H9 (cell line): ENCODE data around the gene PMP22. TPM values are rescaled to one million over a fixed set of nuclear protein-coding genes. Genes with fewer than 3 reads are reported as not detected.

Source experiments
- DNase-seq: peaks from one replicate; pipeline ENCODE4 v3.0.0-alpha.2; 2017
- H2AFZ ChIP-seq: one replicate; pipeline ENCODE4 v1.6.1; 2013; ENCODE audit warnings: mild to moderate bottlenecking, low read length, control low read depth, moderate library complexity
- H2AK5ac ChIP-seq: 2 replicates; pipeline ENCODE4 v1.6.1; 2013; ENCODE audit warnings: low read length, control low read depth, mixed read lengths; ENCODE audit not compliant: insufficient read length
- H2BK120ac ChIP-seq: one replicate; pipeline ENCODE4 v1.6.1; 2013; ENCODE audit warnings: low read depth, mild to moderate bottlenecking, low read length, control low read depth, inconsistent platforms; ENCODE audit not compliant: poor library complexity, severe bottlenecking
- H2BK12ac ChIP-seq: 2 replicates; pipeline ENCODE4 v1.6.1; 2013; ENCODE audit warnings: low read length, control low read depth, mixed read lengths, low read depth; ENCODE audit not compliant: insufficient read length
- H2BK15ac ChIP-seq: 2 replicates; pipeline ENCODE4 v1.6.1; 2013; ENCODE audit warnings: low read depth, low read length, control low read depth
- H2BK20ac ChIP-seq: one replicate; pipeline ENCODE4 v1.6.1; 2013; ENCODE audit warnings: low read depth, mild to moderate bottlenecking, low read length, control low read depth, inconsistent platforms; ENCODE audit not compliant: poor library complexity, severe bottlenecking
- H2BK5ac ChIP-seq: 2 replicates; pipeline ENCODE4 v1.6.1; 2013; ENCODE audit warnings: low read length, control low read depth, mixed read lengths; ENCODE audit not compliant: insufficient read length
- H3K14ac ChIP-seq: 2 replicates; pipeline ENCODE4 v1.6.1; 2013; ENCODE audit warnings: low read length, control low read depth; ENCODE audit not compliant: insufficient read depth
- H3K18ac ChIP-seq: 2 replicates; pipeline ENCODE4 v1.6.1; 2013; ENCODE audit warnings: low read depth, mild to moderate bottlenecking, mixed read lengths, low read length, control low read depth; ENCODE audit not compliant: insufficient read length
- H3K23ac ChIP-seq: 2 replicates; pipeline ENCODE4 v1.6.1; 2013; ENCODE audit warnings: low read length, control low read depth, mixed read lengths, low read depth; ENCODE audit not compliant: insufficient read length
- H3K23me2 ChIP-seq: 2 replicates; pipeline ENCODE4 v1.6.1; 2013; ENCODE audit warnings: low read depth, mild to moderate bottlenecking, mixed read lengths, low read length, control low read depth; ENCODE audit not compliant: insufficient read length, poor library complexity, severe bottlenecking
- H3K27ac ChIP-seq: 2 replicates; pipeline ENCODE4 v1.5.1; 2013; ENCODE audit warnings: low read length, control low read depth, mixed read lengths, low read depth; ENCODE audit not compliant: insufficient read length
- H3K27me3 ChIP-seq: 2 replicates; pipeline ENCODE4 v1.6.1; 2013; ENCODE audit warnings: low read length, control low read depth, inconsistent platforms; ENCODE audit not compliant: insufficient read depth
- H3K4ac ChIP-seq: 2 replicates; pipeline ENCODE4 v1.6.1; 2013; ENCODE audit warnings: low read depth, mild to moderate bottlenecking, control low read depth, inconsistent platforms, low read length, moderate library complexity
- H3K4me1 ChIP-seq: 2 replicates; pipeline ENCODE4 v1.6.1; 2013; ENCODE audit warnings: low read length, control low read depth, inconsistent platforms; ENCODE audit not compliant: insufficient read depth
- H3K4me2 ChIP-seq: 2 replicates; pipeline ENCODE4 v1.6.1; 2013; ENCODE audit warnings: low read length, control low read depth, mixed read lengths; ENCODE audit not compliant: insufficient read length, insufficient read depth
- H3K56ac ChIP-seq: 2 replicates; pipeline ENCODE4 v1.6.1; 2013; ENCODE audit warnings: low read depth, mild to moderate bottlenecking, mixed read lengths, low read length, control low read depth; ENCODE audit not compliant: insufficient read length
- H3K79me1 ChIP-seq: 2 replicates; pipeline ENCODE4 v1.6.1; 2013; ENCODE audit warnings: low read depth, mild to moderate bottlenecking, moderate library complexity, low read length, control low read depth, inconsistent platforms; ENCODE audit not compliant: insufficient read depth, poor library complexity, severe bottlenecking
- H3K79me2 ChIP-seq: 2 replicates; pipeline ENCODE4 v1.6.1; 2013; ENCODE audit warnings: low read length, control low read depth, inconsistent platforms; ENCODE audit not compliant: insufficient read depth
- H3K9ac ChIP-seq: 2 replicates; pipeline ENCODE4 v1.6.1; 2013; ENCODE audit warnings: low read length, control low read depth, mixed read lengths; ENCODE audit not compliant: insufficient read length; ENCODE audit errors: extremely low read depth
- H3K9me3 ChIP-seq: one replicate; pipeline ENCODE4 v1.6.1; 2013; ENCODE audit warnings: low read depth, low read length, inconsistent platforms; ENCODE audit not compliant: control insufficient read depth
- H3T11ph ChIP-seq: one replicate; pipeline ENCODE4 v1.6.1; 2013; ENCODE audit warnings: mild to moderate bottlenecking, low read length, control low read depth, inconsistent platforms
- H4K20me1 ChIP-seq: one replicate; pipeline ENCODE4 v1.6.1; 2013; ENCODE audit not compliant: control insufficient read depth, insufficient read length, insufficient read depth
- H4K5ac ChIP-seq: 2 replicates; pipeline ENCODE4 v1.6.1; 2013; ENCODE audit warnings: low read depth, mild to moderate bottlenecking, mixed read lengths, low read length, control low read depth; ENCODE audit not compliant: insufficient read length
- H4K8ac ChIP-seq: replicated peaks from 2 replicates; pipeline ENCODE4 v1.6.1; 2013; ENCODE audit warnings: low read length, control low read depth, mixed read lengths, low read depth; ENCODE audit not compliant: insufficient read length
- H4K91ac ChIP-seq: 2 replicates; pipeline ENCODE4 v1.6.1; 2013; ENCODE audit warnings: low read depth, mild to moderate bottlenecking, moderate library complexity, mixed read lengths, low read length, control low read depth; ENCODE audit not compliant: insufficient read length
- H3K27ac Mint-ChIP-seq, 3 experiments: 2 replicates in 2 of 3; 3 replicates in 1 of 3; pipeline ENCODE4 v1.8.0; 2020 to 2021; ENCODE audit warnings: mixed read lengths in 3 of 3, mild to moderate bottlenecking in 1 of 3, moderate library complexity in 1 of 3
- H3K27me3 Mint-ChIP-seq: 2 replicates; pipeline ENCODE4 v1.8.0; 2021; ENCODE audit warnings: low read depth, mild to moderate bottlenecking, moderate library complexity, mixed read lengths
- H3K36me3 Mint-ChIP-seq, 3 experiments: 2 replicates in 2 of 3; 3 replicates in 1 of 3; pipeline ENCODE4 v1.8.0; 2020 to 2021; ENCODE audit warnings: low read depth in 3 of 3, mixed read lengths in 3 of 3; ENCODE audit not compliant: insufficient read depth in 1 of 3
- H3K4me1 Mint-ChIP-seq, 2 experiments: 2 replicates each; pipeline ENCODE4 v1.8.0; 2020; ENCODE audit warnings: mixed read lengths in 2 of 2
- H3K4me3 Mint-ChIP-seq, 2 experiments: 2 replicates in 1 of 2; 3 replicates in 1 of 2; pipeline ENCODE4 v1.8.0; 2020 to 2021; ENCODE audit warnings: mild to moderate bottlenecking in 2 of 2, mixed read lengths in 2 of 2, moderate library complexity in 1 of 2
- H3K9me3 Mint-ChIP-seq, 2 experiments: 2 replicates in 1 of 2; 3 replicates in 1 of 2; pipeline ENCODE4 v1.8.0; 2020; ENCODE audit warnings: mild to moderate bottlenecking in 2 of 2, mixed read lengths in 2 of 2, moderate library complexity in 1 of 2
- CTCF ChIP-seq: fragments of 200-600 bp; sonication (generic); conservative IDR thresholded peaks from 3 replicates; pipeline ENCODE4 v1.8.0; 2021; ENCODE audit warnings: antibody characterized with exemption, mild to moderate bottlenecking
- WGBS: extraction: QIAGEN DNeasy Blood & Tissue Kit; methylation state at CpG from one replicate; pipeline ENCODE4 v1.1.7; 2013; ENCODE audit warnings: missing lambda C conversion rate, low lambda C conversion rate, mixed read lengths; ENCODE audit not compliant: insufficient read length; ENCODE audit errors: extremely low coverage; 5-methylcytosine and 5-hydroxymethylcytosine counted together
- total RNA-seq: library from RNA; stranded (reverse); gene quantifications from 2 replicates; pipeline ENCODE4 v1.2.1, GENCODE V29; 2021

PMP22 gene
- total RNA-seq, 1 experiment from 2014 or later: 1.5 TPM

GRCh38 chr17:15256689-15257088 lies 8.4 kb downstream of the PMP22 start:
- Mint-ChIP-seq H3K4me1 (peaks cover 11 to 19% of the 10 kb centered on the region in 2 experiments), H3K36me3 (no peaks in the 10 kb centered on the region; a peak in 1 of 7 replicates), H3K27ac (no peak overlapping the region), H3K9me3 (no peaks in the 10 kb centered on the region), H3K27me3 (peaks cover 66% of the 10 kb centered on the region), H3K4me3 (no peak overlapping the region)
- Histone ChIP-seq H3K27me3 (peaks cover 27% of the 10 kb centered on the region), H2BK20ac (no peak overlapping the region), H2BK5ac (no peak overlapping the region), H3K23ac (no peak overlapping the region), H3K14ac (no peak overlapping the region), H2BK15ac (no peak overlapping the region), H3K18ac (no peak overlapping the region), H4K20me1 (no peaks in the 10 kb centered on the region), H3K4me2 (no peak overlapping the region), H3K79me1 (no peaks in the 10 kb centered on the region), H3K4ac (no peak overlapping the region), H2BK120ac (no peak overlapping the region), H2AFZ (no peak overlapping the region), H3K9ac (no peak overlapping the region), H4K91ac (no peak overlapping the region), H3K56ac (no peak overlapping the region), H3K23me2 (peaks cover 13% of the 10 kb centered on the region), H3T11ph (no peak overlapping the region), H3K4me1 (no peaks in the 10 kb centered on the region), H3K9me3 (no peaks in the 10 kb centered on the region), H4K8ac (no peak overlapping the region), H2BK12ac (no peak overlapping the region), H3K27ac (no peak overlapping the region), H4K5ac (no peak overlapping the region), H2AK5ac (no peak overlapping the region), H3K79me2 (no peaks in the 10 kb centered on the region)
- no CpG with 5 or more reads among the region's 7 CpGs for WGBS
- no peak for DNase-seq
- no peak for TF ChIP-seq CTCF
